ENCODE data around the gene HSF2BP.
"Not testable (repeated sequence)": the region's sequence is repeated elsewhere in the genome, so short reads cannot be mapped to it uniquely, and the experiment has no call there.

HSF2BP gene

DNA sequence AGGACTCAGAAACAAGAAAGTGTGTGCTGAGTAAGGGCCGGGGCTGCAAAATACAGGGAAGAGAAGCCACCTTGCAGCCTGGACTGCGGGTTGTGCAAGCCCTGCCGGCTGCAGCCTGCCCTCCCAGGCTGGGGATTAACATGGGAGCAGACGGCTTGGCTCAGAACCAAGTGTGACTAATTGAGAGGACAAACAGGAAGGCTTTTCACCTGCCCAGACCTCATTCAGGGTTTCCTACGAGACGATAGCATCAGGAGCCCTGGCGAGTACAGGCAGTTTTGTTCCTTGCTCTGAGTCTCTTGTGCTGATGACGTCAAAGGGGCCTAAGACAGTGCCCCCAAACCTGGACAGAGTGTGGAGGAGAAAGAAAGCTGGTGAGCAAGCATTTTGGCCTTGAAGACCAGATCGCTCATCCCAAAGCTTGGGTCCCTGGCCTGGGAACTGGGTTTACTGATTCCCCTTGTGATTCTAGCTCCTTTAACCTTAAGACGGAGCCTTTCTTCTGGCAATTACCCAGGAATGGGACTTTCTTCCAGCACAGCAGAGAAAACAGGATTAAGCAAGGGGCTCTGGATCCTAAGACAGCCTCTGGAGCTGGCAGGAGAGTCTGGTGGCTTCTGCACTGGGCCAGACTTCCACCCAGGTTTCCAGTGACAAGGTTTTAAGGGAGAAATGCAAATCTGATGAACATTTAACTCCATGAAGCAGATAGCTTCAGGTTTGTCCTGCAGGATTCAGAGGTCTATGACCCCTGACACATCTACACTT is 142.2 kb downstream of the HSF2BP start:
- DNase-seq (ENCODE audit: low read depth in 3 of 3): not testable (repeated sequence)

- not testable (repeated sequence) for DNase-seq (ENCODE audit: low read depth in 3 of 3)
These were observed 142.9 kb downstream of the HSF2BP start for GRCh38 chr21:43516295-43516847.

DNA sequence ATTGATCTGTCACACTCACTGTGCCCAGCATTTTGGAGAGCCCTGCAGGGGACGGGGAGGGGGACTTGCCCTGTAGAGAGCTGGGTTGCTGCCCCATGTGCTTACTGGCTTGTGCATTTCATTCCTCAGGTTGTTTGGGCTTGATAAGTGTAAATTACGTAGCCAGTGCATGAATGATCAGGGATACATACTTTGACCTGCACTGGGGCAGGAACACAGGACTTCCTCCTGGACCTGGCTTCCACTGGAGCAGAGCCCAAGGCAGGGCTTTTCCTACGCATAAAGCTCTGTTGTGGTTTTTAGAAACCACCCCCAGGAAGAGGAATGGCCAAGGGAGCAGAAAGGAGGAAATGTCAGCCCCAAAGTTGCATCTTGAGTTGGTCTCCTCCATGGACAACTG is 144.5 kb downstream of the HSF2BP start:
- DNase-seq (ENCODE audit: low read depth in 3 of 3): not testable (repeated sequence)

DNA sequence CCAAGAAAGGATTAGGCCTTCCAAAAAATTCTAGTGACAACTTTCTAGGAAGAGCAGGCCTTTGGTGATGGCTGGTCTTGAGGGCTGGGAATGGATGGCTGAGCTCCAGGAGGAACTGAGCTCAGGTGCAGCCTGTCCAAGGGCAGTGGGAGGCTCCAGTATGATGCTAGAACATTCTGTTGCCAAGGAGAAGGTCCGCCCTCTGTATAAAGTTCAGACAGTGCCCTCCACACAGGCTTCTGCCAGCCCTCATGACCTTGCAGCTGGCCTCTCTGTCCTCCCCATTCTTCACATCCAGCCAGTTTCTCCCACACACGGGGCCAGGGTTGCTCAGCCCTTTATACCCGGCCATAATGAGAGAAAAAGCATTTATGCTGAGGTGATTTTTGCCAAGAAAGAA is 146.3 kb downstream of the HSF2BP start:
- DNase-seq (ENCODE audit: low read depth in 3 of 3): not testable (repeated sequence)

GRCh38 chr21:43511209-43511608 is 148.1 kb downstream of the HSF2BP start:
- not testable (repeated sequence) for DNase-seq (ENCODE audit: low read depth in 3 of 3)

- not testable (repeated sequence) for DNase-seq (ENCODE audit: low read depth in 3 of 3)
These were observed 148.6 kb downstream of the HSF2BP start for GRCh38 chr21:43510669-43511068.

DNA sequence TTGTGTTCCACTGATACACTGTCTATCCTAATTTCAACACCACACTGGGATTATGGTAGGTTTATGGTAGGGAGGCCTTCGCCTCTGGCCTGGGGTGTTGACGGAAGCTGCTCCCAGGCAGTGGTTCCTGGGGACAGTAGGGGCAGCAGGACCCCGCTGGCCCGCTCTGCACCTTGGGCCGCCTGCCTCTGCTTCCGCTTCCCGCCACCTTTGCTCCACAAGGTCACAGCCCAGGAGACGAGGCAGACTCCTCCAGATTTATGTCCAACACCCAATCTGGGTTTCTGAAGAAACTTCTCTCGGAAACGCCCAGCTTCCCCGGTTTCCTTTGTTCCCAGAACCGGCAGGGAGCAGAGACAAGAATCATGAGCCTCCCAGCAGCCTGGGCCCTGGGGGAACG is 155.4 kb downstream of the HSF2BP start:
- not testable (repeated sequence) for DNase-seq (ENCODE audit: low read depth in 3 of 3)

GRCh38 chr21:43503075-43503750 is 156.1 kb downstream of the HSF2BP start:
- not testable (repeated sequence) for DNase-seq (ENCODE audit: low read depth in 3 of 3)

DNA sequence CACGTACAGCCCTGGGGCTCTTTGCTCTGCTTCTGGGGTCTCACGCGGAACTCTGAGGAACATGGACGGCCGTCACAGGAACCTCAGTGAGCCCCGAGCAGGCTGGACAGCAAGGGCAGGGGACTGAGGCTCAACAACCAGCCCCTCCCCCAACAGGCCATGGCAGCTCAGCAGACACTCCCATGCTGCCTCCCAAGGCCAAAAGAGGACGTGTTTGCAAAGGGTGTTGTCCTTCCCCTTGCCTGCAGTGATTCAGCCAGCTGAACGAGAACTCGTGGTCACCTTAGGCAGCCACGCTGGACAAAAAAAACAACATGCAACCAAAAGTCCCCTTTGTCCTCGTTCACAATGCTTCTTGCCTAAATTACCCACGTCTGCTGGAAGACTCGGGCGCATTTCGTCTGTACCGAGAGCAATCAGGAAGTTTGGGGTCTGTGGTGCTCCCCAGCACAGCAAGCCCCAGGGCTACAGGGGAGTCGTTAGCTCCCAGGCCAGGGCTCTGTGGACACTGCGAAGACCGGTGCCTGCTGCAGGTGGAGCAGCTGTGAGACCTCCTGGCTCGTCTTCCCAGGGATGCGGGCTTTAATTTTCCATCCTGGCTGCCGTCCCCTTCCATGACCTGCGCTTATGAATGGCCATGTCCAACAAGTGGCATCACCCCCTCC is 156.7 kb downstream of the HSF2BP start:
- not testable (repeated sequence) for DNase-seq (ENCODE audit: low read depth in 3 of 3)

GRCh38 chr21:43498924-43499323 is 160.4 kb downstream of the HSF2BP start:
- not testable (repeated sequence) for DNase-seq (ENCODE audit: low read depth in 3 of 3)

DNA sequence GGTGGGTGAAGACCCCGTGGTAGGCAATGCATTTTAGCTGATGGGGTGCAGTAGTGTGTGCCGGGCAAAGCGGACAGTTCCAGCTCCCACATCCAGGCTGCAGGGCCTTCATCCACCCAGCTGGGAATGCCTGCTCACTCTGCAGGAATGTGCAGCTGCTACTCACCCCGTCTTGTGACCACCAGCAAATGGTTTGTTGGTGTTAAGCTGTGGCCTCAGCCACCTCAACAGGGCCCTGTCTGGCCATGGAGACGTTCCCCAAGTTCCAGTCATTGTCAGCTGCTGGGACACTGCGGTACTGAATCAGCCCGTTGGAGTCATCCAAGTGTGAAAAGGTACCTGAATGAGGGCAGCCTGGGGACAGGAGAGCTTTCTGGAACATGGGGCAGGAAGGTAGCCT is 161.2 kb downstream of the HSF2BP start:
- not testable (repeated sequence) for DNase-seq (ENCODE audit: low read depth in 3 of 3)

GRCh38 chr21:43494279-43495012 is 164.8 kb downstream of the HSF2BP start:
- DNase-seq (ENCODE audit: low read depth in 3 of 3): not testable (repeated sequence)

- DNase-seq (ENCODE audit: low read depth in 3 of 3): not testable (repeated sequence)
These were observed 165.8 kb downstream of the HSF2BP start for GRCh38 chr21:43493471-43493870.

GRCh38 chr21:43488235-43488634 is 171.1 kb downstream of the HSF2BP start:
- not testable (repeated sequence) for DNase-seq (ENCODE audit: low read depth in 3 of 3)

DNA sequence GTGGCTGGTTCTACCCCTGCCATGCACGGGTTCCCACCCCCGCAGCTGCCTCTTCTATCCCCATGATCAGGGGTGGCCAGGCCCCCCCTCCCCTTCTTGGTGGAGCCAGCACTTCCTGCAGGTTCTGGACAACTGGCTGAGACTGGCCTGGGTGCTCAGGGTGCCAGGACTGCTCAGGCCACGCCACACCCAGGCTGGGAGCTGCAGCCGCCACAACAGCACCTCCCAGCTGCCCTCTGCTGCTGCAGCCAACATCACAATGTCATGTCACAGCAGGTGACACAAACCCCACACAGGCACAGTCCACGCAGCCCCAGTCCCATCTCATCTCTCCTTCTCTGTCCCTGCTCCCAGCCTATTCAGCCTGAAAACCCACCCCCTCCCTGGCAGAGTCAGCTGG is 173.2 kb downstream of the HSF2BP start:
- DNase-seq (ENCODE audit: low read depth in 3 of 3): not testable (repeated sequence)

GRCh38 chr21:43485016-43485415 is 174.3 kb downstream of the HSF2BP start:
- DNase-seq (ENCODE audit: low read depth in 3 of 3): not testable (repeated sequence)

GRCh38 chr21:43479197-43479596 is 180.1 kb downstream of the HSF2BP start:
- not testable (repeated sequence) for DNase-seq (ENCODE audit: low read depth in 3 of 3)

All from stimulated activated CD4-positive, alpha-beta T cell treated with anti-CD3 and anti-CD28 coated beads, TNF-alpha, amount 100 ng/mL, for 24 hours (primary cell).